Body of pancreas (tissue), 4 donors: Measurements from ENCODE around the gene UTS2B. TPM values are rescaled to one million over a fixed set of nuclear protein-coding genes. Genes with fewer than 3 reads are reported as not detected.

Experiments
- ATAC-seq: fragments of 150-250 bp; one replicate; pipeline ENCODE4 v1.9.1; 2016
- DNase-seq, 4 donors: peaks; one replicate each; pipeline ENCODE4 v3.0.0-alpha.2; 2019
- H3K27ac ChIP-seq, 4 donors: fragments of 200-600 bp; sonication (generic); 1 replicate in 3 of 4; 2 replicates in 1 of 4; pipeline versions ENCODE4 v1.5.1 to v1.6.1; 2016 to 2019; ENCODE audit warnings: mild to moderate bottlenecking in 1 of 4, mixed read lengths in 1 of 4, moderate library complexity in 1 of 4
- H3K27me3 ChIP-seq, 2 donors: fragments of 200-600 bp; sonication (generic); one replicate each; pipeline ENCODE4 v1.6.0; 2016; ENCODE audit warnings: mild to moderate bottlenecking in 1 of 2
- H3K36me3 ChIP-seq, 2 donors: fragments of 200-600 bp; sonication (generic); replicated peaks in 1 of 2; 2 replicates each; pipeline ENCODE4 v1.5.1; 2016; ENCODE audit warnings: low read depth in 2 of 2; ENCODE audit not compliant: insufficient read depth in 1 of 2
- H3K4me1 ChIP-seq: fragments of 200-600 bp; sonication (generic); one replicate; pipeline ENCODE4 v1.6.0; 2016
- H3K4me3 ChIP-seq, 2 donors: fragments of 200-600 bp; sonication (generic); 1 replicate in 1 of 2; 2 replicates in 1 of 2; pipeline ENCODE4 v1.5.1; 2016 to 2019
- H3K9me3 ChIP-seq, 3 donors: fragments of 200-600 bp; sonication (generic); 1 replicate in 2 of 3; 2 replicates in 1 of 3; pipeline ENCODE4 v1.5.1; 2016
- CTCF ChIP-seq, 7 experiments: fragments of 450-650 bp in 4 of 7; fragments of 200-600 bp in 3 of 7; sonication (generic) in 3 of 7; IDR thresholded peaks; one replicate each; pipeline ENCODE4 v1.5.1; 2016 to 2019; ENCODE audit warnings: antibody characterized with exemption in 7 of 7
- POLR2A ChIP-seq, 3 donors: fragments of 450-650 bp; IDR thresholded peaks; one replicate each; pipeline ENCODE4 v1.6.1; 2016; ENCODE audit warnings: antibody characterized with exemption in 3 of 3, mild to moderate bottlenecking in 2 of 3
- WGBS, 2 donors: methylation state at CpG; one replicate each; pipeline ENCODE4 v1.1.5; 2017; 5-methylcytosine and 5-hydroxymethylcytosine counted together
- intact Hi-C: fragments of 100-400 bp; cut with DNase I; formaldehyde crosslinking; loops from one replicate; pipeline ENCODE4 v1.15.1; 2023
- total RNA-seq, 2 donors: library from RNA; depleted of rRNA; stranded (reverse); fragments of >200 nt; gene quantifications; one replicate each; pipeline ENCODE4 v1.1.0, GENCODE V29; 2016

The UTS2B gene
- total RNA-seq, 2 donors from 2014 or later = not detected

DNA sequence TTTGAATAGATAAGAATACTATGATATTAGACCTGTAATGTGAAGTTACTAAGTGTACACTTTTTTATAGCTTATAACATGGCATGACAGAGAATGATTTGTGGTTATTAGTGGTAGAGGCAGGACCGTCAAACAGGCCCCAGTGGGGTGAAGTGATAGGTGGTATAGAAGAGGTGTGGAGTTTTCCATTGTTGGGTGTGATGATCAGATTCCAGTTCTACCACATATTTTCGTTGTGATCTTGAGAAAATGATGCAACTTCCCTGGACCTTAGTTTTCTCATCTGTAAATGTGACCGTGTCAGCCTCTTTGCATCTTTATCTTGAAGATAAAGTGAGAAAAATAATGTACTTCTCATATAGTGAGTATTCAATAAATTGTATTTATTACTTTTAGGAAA lies 30.3 kb upstream of the UTS2B start:
- ATAC-seq (no peak), DNase-seq (no peak)
- intact Hi-C loops = no loop called here
- H3K9me3 ChIP-seq = no peaks in the 10 kb centered on the region
- H3K27ac ChIP-seq = no peak overlapping the region
- no peak overlapping the region for H3K4me3 ChIP-seq
- peaks cover 26% of the 10 kb centered on the region for H3K4me1 ChIP-seq
- peaks cover 0 to 10% of the 10 kb centered on the region in 2 donors for H3K36me3 ChIP-seq
- no peaks in the 10 kb centered on the region for H3K27me3 ChIP-seq
- TF ChIP-seq POLR2A (IDR thresholded peaks at IDR 0.05) (no peak), CTCF (IDR thresholded peaks at IDR 0.05) (no peak)
- 85 to 88% methylated on average over 3 of the region's 3 CpGs for WGBS, 2 donors

DNA sequence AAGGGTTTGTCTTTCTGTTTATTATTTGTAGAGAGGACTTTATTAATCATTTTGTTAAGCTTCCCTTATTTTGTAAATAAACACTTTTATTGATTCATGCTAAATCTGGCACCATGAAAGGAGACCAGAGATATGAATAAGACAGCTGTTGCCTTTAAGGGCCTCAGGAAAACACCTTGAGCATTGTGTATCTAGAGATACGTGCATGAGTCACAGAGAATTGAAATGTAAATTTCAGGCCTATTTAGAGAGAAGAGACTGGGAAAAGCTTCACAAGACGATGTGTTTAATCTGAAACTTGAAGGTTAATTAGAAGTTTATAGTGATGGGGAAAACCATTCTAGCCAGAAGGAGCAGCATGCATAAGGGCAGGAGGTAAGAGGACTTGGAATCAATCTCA lies 28.6 kb upstream of the UTS2B start:
- H3K4me1 ChIP-seq = peaks cover 31% of the 10 kb centered on the region
- peaks cover 0 to 10% of the 10 kb centered on the region in 2 donors for H3K36me3 ChIP-seq
- no peaks in the 10 kb centered on the region for H3K9me3 ChIP-seq
- 30 to 53% methylated on average over 2 of the region's 2 CpGs for WGBS, 2 donors
- no peak overlapping the region for H3K4me3 ChIP-seq
- H3K27ac ChIP-seq = no peak overlapping the region
- DNase-seq = no peak
- intact Hi-C loops = no loop called here
- ATAC-seq = no peak
- H3K27me3 ChIP-seq = no peaks in the 10 kb centered on the region
- TF ChIP-seq POLR2A (IDR thresholded peaks at IDR 0.05) (no peak), CTCF (IDR thresholded peaks at IDR 0.05) (no peak)

DNA sequence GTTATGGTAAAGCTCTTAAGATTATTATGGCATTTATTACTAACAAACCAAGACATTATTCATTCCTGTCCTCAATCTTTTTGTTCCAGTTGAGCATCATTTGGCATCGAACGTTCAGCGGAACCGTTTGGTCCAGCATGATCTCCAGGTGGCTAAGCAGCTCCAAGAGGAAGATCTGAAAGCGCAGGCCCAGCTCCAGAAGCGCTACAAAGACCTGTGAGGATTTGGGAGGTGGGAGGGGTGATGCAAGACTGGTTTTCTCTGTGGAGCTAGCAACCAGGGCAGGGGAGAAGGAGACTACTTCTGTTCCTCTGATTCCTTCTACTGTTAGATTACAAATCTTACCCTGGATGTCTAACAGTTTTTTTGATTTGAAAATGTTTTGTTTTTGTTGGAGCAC lies 27.6 kb upstream of the UTS2B start:
- DNase-seq (no peak), ATAC-seq (no peak)
- H3K27ac ChIP-seq = no peak overlapping the region
- no peaks in the 10 kb centered on the region for H3K27me3 ChIP-seq
- peaks cover 0 to 5% of the 10 kb centered on the region in 2 donors for H3K36me3 ChIP-seq
- no peak overlapping the region for H3K4me3 ChIP-seq
- intact Hi-C loops = no loop called here
- peaks cover 41% of the 10 kb centered on the region for H3K4me1 ChIP-seq
- no peaks in the 10 kb centered on the region for H3K9me3 ChIP-seq
- TF ChIP-seq CTCF (IDR thresholded peaks at IDR 0.05) = no peak
- TF ChIP-seq POLR2A (IDR thresholded peaks at IDR 0.05) = no peak
- 88 to 93% methylated on average over 6 of the region's 6 CpGs for WGBS, 2 donors

GRCh38 chr3:191356631-191357439 lies 26.5 kb upstream of the UTS2B start:
- WGBS, 2 donors = 53 to 55% methylated on average over 5 of the region's 5 CpGs
- Histone ChIP-seq H3K9me3 (no peaks in the 10 kb centered on the region), H3K27me3 (no peaks in the 10 kb centered on the region), H3K4me3 (no peak overlapping the region), H3K4me1 (peaks cover 52% of the 10 kb centered on the region), H3K36me3 (peaks cover 0 to 5% of the 10 kb centered on the region in 2 donors), H3K27ac (peak overlapping the region in 2 of 4 donors; percentile 4 to 45)
- no peak for TF ChIP-seq CTCF (IDR thresholded peaks at IDR 0.05)
- no peak for TF ChIP-seq POLR2A (IDR thresholded peaks at IDR 0.05)
- peak in 1 of 4 donors; percentile 12 for DNase-seq
- peak; percentile 55 for ATAC-seq
- intact Hi-C loops = no loop called here

DNA sequence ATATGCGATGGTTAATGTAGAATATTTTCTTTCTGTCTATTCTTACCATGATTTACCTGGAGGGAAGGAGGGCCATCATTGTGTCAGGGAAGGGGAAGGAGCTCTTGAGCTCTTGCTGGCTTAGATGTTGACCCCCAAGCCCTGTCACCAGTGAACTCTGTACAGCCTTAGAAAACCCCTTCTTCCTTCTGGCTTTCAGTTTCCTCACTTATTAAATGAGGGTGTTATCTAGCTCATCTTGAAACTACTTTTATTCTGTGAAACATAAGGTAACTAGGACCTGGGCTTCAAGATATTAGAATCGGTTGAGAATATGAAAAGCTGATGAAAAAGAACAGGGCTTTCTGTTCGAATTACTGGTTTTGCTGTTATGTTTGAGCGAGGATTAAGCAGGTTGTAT lies 25.1 kb upstream of the UTS2B start:
- no peaks in the 10 kb centered on the region for H3K36me3 ChIP-seq
- intact Hi-C loops = no loop called here
- ATAC-seq (no peak), DNase-seq (no peak)
- H3K4me3 ChIP-seq = no peak overlapping the region
- no peaks in the 10 kb centered on the region for H3K27me3 ChIP-seq
- H3K9me3 ChIP-seq = no peaks in the 10 kb centered on the region
- WGBS, 2 donors = 84 to 95% methylated on average over 4 of the region's 4 CpGs
- no peak for TF ChIP-seq CTCF (IDR thresholded peaks at IDR 0.05)
- H3K4me1 ChIP-seq = peaks cover 66% of the 10 kb centered on the region
- H3K27ac ChIP-seq = peak overlapping the region in 1 of 4 donors; percentile 45
